Measurements from ENCODE around the gene DLGAP4. TPM values are rescaled to one million over a fixed set of nuclear protein-coding genes. Genes with fewer than 3 reads are reported as not detected.
A peak's percentile ranks its signal among the peaks of the same experiment; 100 is the strongest.

The DLGAP4 gene
- total and polyA plus RNA-seq, 9 of the 15 experiments (the other 6 are each of a cell fraction or from before 2014, with no cell fraction given) = 0.31 to 34.1 (median 4.5) TPM

GRCh38 chr20:36542516-36543183 is 236.5 kb downstream of the DLGAP4 start:
- Histone ChIP-seq H4K20me1 (replicated peaks; ENCODE audit: control insufficient read depth, insufficient read depth, low read length) (no peaks in the 10 kb centered on the region), H2AFZ (ENCODE audit: low read depth, low read length) (no peak overlapping the region), H3K36me3 (ENCODE audit: control insufficient read depth, insufficient read depth, low read length) (no peaks in the 10 kb centered on the region), H3K4me2 (ENCODE audit: insufficient read depth, low read length) (no peak overlapping the region), H3K79me2 (ENCODE audit: control insufficient read depth, insufficient read depth, low read length) (no peaks in the 10 kb centered on the region), H3K27me3 (ENCODE audit: control insufficient read depth in 2 of 2, insufficient read depth in 2 of 2, low read length in 2 of 2) (no peaks in the 10 kb centered on the region), H3K4me1 (replicated peaks in 1 of 2; ENCODE audit: control insufficient read depth in 2 of 2, insufficient read depth in 2 of 2, low read length in 2 of 2) (peaks cover 0 to 42% of the 10 kb centered on the region in 2 experiments; a peak in 3 of 5 replicates), H3K27ac (ENCODE audit: extremely low read depth, low read depth, low read length) (no peak overlapping the region), H3K9me3 (replicated peaks; ENCODE audit: control insufficient read depth, insufficient read depth, low read depth, low read length) (no peaks in the 10 kb centered on the region), H3K4me3 (no peak overlapping the region), H3K9ac (ENCODE audit: insufficient read depth in 1 of 2, low read depth in 2 of 2, low read length in 2 of 2) (peak overlapping the region in 1 of 2 experiments; percentile 70; a peak in 2 of 4 replicates), H3K9me1 (ENCODE audit: control insufficient read depth, insufficient read depth, low read length) (no peaks in the 10 kb centered on the region)
- in situ Hi-C loops (cut with MboI) (loop anchor here (10.0 kb wide), 1 partner anchor 1468 kb away; no protein-coding TSS in a partner anchor), intact Hi-C loops (cut with micrococcal nuclease) (loop anchor here (10.0 kb wide), 1 partner anchor 108 kb away; no protein-coding TSS in a partner anchor)
- no TSS peak for BruUV-seq (replicated peaks)
- ATAC-seq = no peak
- ChIA-PET CTCF (ENCODE audit: low intra/inter-chr PET ratio) (no interaction called here), POLR2A (interaction anchor here (0.6 to 1.1 kb wide), 3 partner anchors 56 to 308 kb away, joined by 3 to 4 read pairs (median 3); no protein-coding TSS in a partner anchor)
- DNase-seq (ENCODE audit: extremely low read depth in 1 of 4, low spot score in 3 of 4) = no peak
- 82% methylated on average over 9 of the region's 10 CpGs for WGBS (ENCODE audit: insufficient coverage, low coverage, missing lambda C conversion rate)
- FAIRE-seq = no peak
- TF ChIP-seq ZFX (CRISPR knock-in tag; IDR thresholded peaks at IDR 0.05) = 0 out of 2 replicates have a peak, but pooled peaks have one; percentile 11
- no peak for TF ChIP-seq TCF3 (CRISPR knock-in tag; IDR thresholded peaks at IDR 0.05)
- no peak for TF ChIP-seq MYC (IDR thresholded peaks at IDR 0.05; ENCODE audit: low read depth, low read length)
- TF ChIP-seq MYC (CRISPR knock-in tag; IDR thresholded peaks at IDR 0.05; ENCODE audit: borderline replicate concordance, low read depth) = no peak
- TF ChIP-seq ZNF232 (CRISPR knock-in tag; IDR thresholded peaks at IDR 0.05) = no peak

All from K562 (cell line).